Measurements from ENCODE around the gene DLG5.
"Not testable (repeated sequence)": the region's sequence is repeated elsewhere in the genome, so short reads cannot be mapped to it uniquely, and the experiment has no call there.

Gene DLG5

GRCh38 chr10:77773631-77774426, 152.7 kb downstream of the DLG5 start:
- H3K27ac ChIP-seq, result no peak overlapping the region
- POLR2A ChIA-PET (ENCODE audit: low non-redundant PET), result no interaction called here
- CTCF ChIA-PET, result interaction anchor here (0.6 kb wide), 1 partner anchor 1367 kb away, joined by 3 read pairs; no protein-coding TSS in a partner anchor
- no peak for TF ChIP-seq CTCF (conservative IDR thresholded peaks at IDR 0.05; ENCODE audit: low read depth)
- no peak for DNase-seq (ENCODE audit: low spot score)

- DNase-seq (ENCODE audit: low spot score); POLR2A ChIA-PET (ENCODE audit: low non-redundant PET); H3K27ac ChIP-seq: not testable (repeated sequence)
- CTCF ChIA-PET, result interaction anchor here (0.6 to 0.9 kb wide), 3 partner anchors 61 to 1672 kb away, joined by 3 to 5 read pairs (median 3); no protein-coding TSS in a partner anchor
These were observed 153.5 kb downstream of the DLG5 start for GRCh38 chr10:77772852-77773600.

GRCh38 chr10:77771851-77772250, 154.7 kb downstream of the DLG5 start:
- no peak for DNase-seq (ENCODE audit: low spot score)
- CTCF ChIA-PET, result interaction anchor here (0.7 kb wide), 1 partner anchor 125 kb away, joined by 5 read pairs; no protein-coding TSS in a partner anchor
- TF ChIP-seq CTCF (conservative IDR thresholded peaks at IDR 0.05; ENCODE audit: low read depth), result no peak
- H3K27ac ChIP-seq, result no peak overlapping the region
- POLR2A ChIA-PET (ENCODE audit: low non-redundant PET), result no interaction called here

- CTCF ChIA-PET, result no interaction called here
- no peak for TF ChIP-seq CTCF (conservative IDR thresholded peaks at IDR 0.05; ENCODE audit: low read depth)
- POLR2A ChIA-PET (ENCODE audit: low non-redundant PET), result no interaction called here
These were observed 155.1 kb downstream of the DLG5 start for GRCh38 chr10:77771450-77771849.

GRCh38 chr10:77770868-77771175, 155.7 kb downstream of the DLG5 start:
- ChIA-PET POLR2A (ENCODE audit: low non-redundant PET) (no interaction called here), CTCF (interaction anchor here (1.3 kb wide), 1 partner anchor 14 kb away, joined by 4 read pairs; no protein-coding TSS in a partner anchor)
- no peak for TF ChIP-seq CTCF (conservative IDR thresholded peaks at IDR 0.05; ENCODE audit: low read depth)
- H3K27ac ChIP-seq, result no peak overlapping the region
- no peak for DNase-seq (ENCODE audit: low spot score)

More at GRCh38 chr10:77771450-77771849, 155.1 kb downstream of the DLG5 start:
- DNase-seq (ENCODE audit: low spot score), result no peak
- no peak overlapping the region for H3K27ac ChIP-seq

- no peak overlapping the region for H3K27ac ChIP-seq
- POLR2A ChIA-PET (ENCODE audit: low non-redundant PET), result no interaction called here
- DNase-seq (ENCODE audit: low spot score), result no peak
- no peak for TF ChIP-seq CTCF (conservative IDR thresholded peaks at IDR 0.05; ENCODE audit: low read depth)
- CTCF ChIA-PET, result interaction anchor here (1.3 kb wide), 1 partner anchor 14 kb away, joined by 4 read pairs; no protein-coding TSS in a partner anchor
These were observed 156.3 kb downstream of the DLG5 start for GRCh38 chr10:77770081-77770867.
